Lower lobe of right lung (tissue), 2 donors: ENCODE measurements around the gene CACNA1C. TPM values are rescaled to one million over a fixed set of nuclear protein-coding genes. Genes with fewer than 3 reads are reported as not detected.

Experiments
- ATAC-seq, 2 donors: fragments of 200-7000 bp; cut with Tn5 transposase; one replicate each; pipeline ENCODE4 v1.9.1; 2020 to 2022; ENCODE audit warnings: mild to moderate bottlenecking in 2 of 2, moderate library complexity in 2 of 2
- DNase-seq: peaks from one replicate; pipeline ENCODE4 v3.0.0-alpha.2; 2020
- H3K27ac ChIP-seq: fragments of 200-600 bp; one replicate; pipeline ENCODE4 v1.8.0; 2022
- H3K27me3 ChIP-seq: fragments of 200-600 bp; one replicate; pipeline ENCODE4 v1.8.0; 2022; ENCODE audit warnings: low read depth
- H3K36me3 ChIP-seq: fragments of 200-600 bp; one replicate; pipeline ENCODE4 v1.8.0; 2022; ENCODE audit warnings: mild to moderate bottlenecking
- H3K4me1 ChIP-seq: fragments of 200-600 bp; one replicate; pipeline ENCODE4 v1.8.0; 2022
- H3K4me3 ChIP-seq: fragments of 200-600 bp; one replicate; pipeline ENCODE4 v1.8.0; 2022; ENCODE audit warnings: mild to moderate bottlenecking
- H3K9me3 ChIP-seq: fragments of 200-600 bp; one replicate; pipeline ENCODE4 v1.8.0; 2022
- CTCF ChIP-seq: fragments of 200-600 bp; IDR thresholded peaks from one replicate; pipeline ENCODE4 v1.8.0; 2022; ENCODE audit warnings: antibody characterized with exemption, mild to moderate bottlenecking
- intact Hi-C: fragments of 100-400 bp; cut with DNase I; formaldehyde crosslinking; loops from one replicate; pipeline ENCODE4 v1.11.0; 2022
- total RNA-seq: library from RNA; stranded (reverse); fragmentation: NEBNext Ultra II Directional; extraction: Animal tissue kit (Norgen Biotek cat#: 25700); gene quantifications from one replicate; pipeline ENCODE4 v1.2.1, GENCODE V29; 2021
- donor health status: DM: no; HTN: yes; CAD: no; lungs with severe emphysema.

CACNA1C gene
- total RNA-seq, 1 donor from 2014 or later = 8.4 TPM

GRCh38 chr12:2686280-2686646 is 633.5 kb downstream of the CACNA1C start:
- ATAC-seq = no peak
- Histone ChIP-seq H3K4me3 (no peak overlapping the region), H3K36me3 (peaks cover 7% of the 10 kb centered on the region), H3K9me3 (no peaks in the 10 kb centered on the region), H3K27me3 (peaks cover 12% of the 10 kb centered on the region), H3K4me1 (peaks cover 4% of the 10 kb centered on the region), H3K27ac (no peak overlapping the region)
- DNase-seq = no peak
- TF ChIP-seq CTCF = no peak
- intact Hi-C loops = no loop called here

- Histone ChIP-seq H3K9me3 (no peaks in the 10 kb centered on the region), H3K36me3 (peaks cover 7% of the 10 kb centered on the region), H3K4me1 (peaks cover 4% of the 10 kb centered on the region), H3K27me3 (peaks cover 20% of the 10 kb centered on the region), H3K27ac (no peak overlapping the region), H3K4me3 (no peak overlapping the region)
- DNase-seq = no peak
- intact Hi-C loops = no loop called here
- no peak for ATAC-seq
- TF ChIP-seq CTCF = no peak
Observed at GRCh38 chr12:2687058-2687457, 634.3 kb downstream of the CACNA1C start.

- Histone ChIP-seq H3K27me3 (peaks cover 26% of the 10 kb centered on the region), H3K36me3 (peaks cover 7% of the 10 kb centered on the region), H3K4me3 (no peak overlapping the region), H3K27ac (no peak overlapping the region), H3K9me3 (no peaks in the 10 kb centered on the region), H3K4me1 (peaks cover 4% of the 10 kb centered on the region)
- no peak for TF ChIP-seq CTCF
- no peak for DNase-seq
- intact Hi-C loops = no loop called here
- ATAC-seq = no peak
Observed at GRCh38 chr12:2687726-2688125, 634.9 kb downstream of the CACNA1C start.

GRCh38 chr12:2688381-2688931 is 635.7 kb downstream of the CACNA1C start:
- Histone ChIP-seq H3K9me3 (no peaks in the 10 kb centered on the region), H3K4me1 (peaks cover 4% of the 10 kb centered on the region), H3K27me3 (peaks cover 26% of the 10 kb centered on the region), H3K36me3 (peaks cover 5% of the 10 kb centered on the region), H3K27ac (no peak overlapping the region), H3K4me3 (no peak overlapping the region)
- ATAC-seq (no peak), DNase-seq (no peak)
- intact Hi-C loops = no loop called here
- TF ChIP-seq CTCF = no peak

- H3K4me1 ChIP-seq = peaks cover 4% of the 10 kb centered on the region
- H3K9me3 ChIP-seq = no peaks in the 10 kb centered on the region
- H3K27me3 ChIP-seq = peaks cover 26% of the 10 kb centered on the region
- DNase-seq = no peak
- no peak overlapping the region for H3K27ac ChIP-seq
- no peak overlapping the region for H3K4me3 ChIP-seq
- no peak for TF ChIP-seq CTCF
- intact Hi-C loops = no loop called here
- ATAC-seq = no peak
- peaks cover 3% of the 10 kb centered on the region for H3K36me3 ChIP-seq
Observed at GRCh38 chr12:2689393-2689792, 636.6 kb downstream of the CACNA1C start.

GRCh38 chr12:2689879-2690278 is 637.1 kb downstream of the CACNA1C start:
- Histone ChIP-seq H3K27ac (no peak overlapping the region), H3K27me3 (peaks cover 26% of the 10 kb centered on the region), H3K36me3 (peaks cover 3% of the 10 kb centered on the region), H3K4me1 (peaks cover 4% of the 10 kb centered on the region), H3K9me3 (no peaks in the 10 kb centered on the region), H3K4me3 (no peak overlapping the region)
- intact Hi-C loops = no loop called here
- DNase-seq = no peak
- ATAC-seq = no peak
- TF ChIP-seq CTCF = no peak
